Measurements from ENCODE around the gene CBR3.

DNA sequence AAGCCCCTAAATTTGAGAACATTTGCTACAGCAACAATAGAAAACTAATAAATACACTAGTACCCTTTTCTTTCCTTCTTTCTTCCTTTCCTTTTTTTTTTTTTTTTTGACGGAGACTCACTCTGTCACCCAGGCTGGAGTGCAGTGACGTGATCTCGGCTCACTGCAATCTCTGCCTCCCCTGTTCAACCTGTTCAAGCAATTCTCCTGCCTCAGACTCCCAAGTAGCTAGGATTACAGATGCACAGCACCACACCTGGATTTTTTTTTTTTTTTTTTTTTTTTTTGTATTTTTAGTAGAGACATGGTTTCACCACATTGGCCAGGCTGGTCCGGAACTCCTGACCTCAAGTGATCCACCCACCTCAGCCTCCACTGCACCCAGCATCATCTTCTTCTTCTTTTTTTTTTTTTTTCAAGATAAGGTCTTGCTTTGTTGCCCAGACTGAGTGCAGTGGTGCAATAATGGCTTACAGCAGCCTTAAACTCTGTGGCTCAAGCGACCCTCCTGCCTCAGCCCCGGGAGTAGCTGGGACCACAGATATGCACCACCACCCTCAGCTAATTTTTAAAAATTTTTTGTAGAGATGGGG, 19.6 kb upstream of the CBR3 start:
- TF ChIP-seq, protein P1, sequence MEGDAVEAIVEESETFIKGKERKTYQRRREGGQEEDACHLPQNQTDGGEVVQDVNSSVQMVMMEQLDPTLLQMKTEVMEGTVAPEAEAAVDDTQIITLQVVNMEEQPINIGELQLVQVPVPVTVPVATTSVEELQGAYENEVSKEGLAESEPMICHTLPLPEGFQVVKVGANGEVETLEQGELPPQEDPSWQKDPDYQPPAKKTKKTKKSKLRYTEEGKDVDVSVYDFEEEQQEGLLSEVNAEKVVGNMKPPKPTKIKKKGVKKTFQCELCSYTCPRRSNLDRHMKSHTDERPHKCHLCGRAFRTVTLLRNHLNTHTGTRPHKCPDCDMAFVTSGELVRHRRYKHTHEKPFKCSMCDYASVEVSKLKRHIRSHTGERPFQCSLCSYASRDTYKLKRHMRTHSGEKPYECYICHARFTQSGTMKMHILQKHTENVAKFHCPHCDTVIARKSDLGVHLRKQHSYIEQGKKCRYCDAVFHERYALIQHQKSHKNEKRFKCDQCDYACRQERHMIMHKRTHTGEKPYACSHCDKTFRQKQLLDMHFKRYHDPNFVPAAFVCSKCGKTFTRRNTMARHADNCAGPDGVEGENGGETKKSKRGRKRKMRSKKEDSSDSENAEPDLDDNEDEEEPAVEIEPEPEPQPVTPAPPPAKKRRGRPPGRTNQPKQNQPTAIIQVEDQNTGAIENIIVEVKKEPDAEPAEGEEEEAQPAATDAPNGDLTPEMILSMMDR (IDR thresholded peaks at IDR 0.05; ENCODE audit: borderline replicate concordance, extremely low read depth, low read length, poor library complexity, severe bottlenecking): no peak
- TF ChIP-seq EZH2 (IDR thresholded peaks at IDR 0.05; ENCODE audit: borderline replicate concordance, low read depth, low read length, severe bottlenecking): no peak
